Bronchial epithelial cell (primary cell): ENCODE data around the gene VRK3. TPM values are rescaled to one million over a fixed set of nuclear protein-coding genes. Genes with fewer than 3 reads are reported as not detected.

Source experiments
- DNase-seq: peaks from one replicate; pipeline ENCODE4 v3.0.0-alpha.2; 2010; ENCODE audit warnings: low read depth
- FAIRE-seq: peaks from 2 replicates; lab custom pipeline; 2011; peaks lifted over from hg19 to GRCh38; lab: Jason Lieb, UNC
- H3K27me3 ChIP-seq: 2 replicates; pipeline ENCODE4 v1.5.1; 2011; ENCODE audit warnings: low read length; ENCODE audit not compliant: control insufficient read depth, insufficient read depth
- H3K36me3 ChIP-seq: 2 replicates; pipeline ENCODE4 v1.5.1; 2011; ENCODE audit warnings: low read length; ENCODE audit not compliant: control insufficient read depth, insufficient read depth
- H3K4me3 ChIP-seq: 2 replicates; pipeline ENCODE4 v1.5.1; 2011; ENCODE audit warnings: mild to moderate bottlenecking, low read depth, low read length, control low read depth
- total RNA-seq: library from RNA; depleted of rRNA; stranded (reverse); fragments of >200 nt; gene quantifications from 2 replicates; pipeline ENCODE4 v1.2.1, GENCODE V29; 2014
- TF ChIP-seq, protein P1 (sequence below): IDR thresholded peaks from 2 replicates; pipeline ENCODE4 v1.5.1; 2011; ENCODE audit warnings: mild to moderate bottlenecking, moderate library complexity, low read length, control low read depth, inconsistent platforms; ENCODE audit not compliant: insufficient read depth, severe bottlenecking

The VRK3 gene
- total RNA-seq, 1 donor from 2014 or later = 14.5 TPM

GRCh38 chr19:50008532-50008931 lies 16.6 kb downstream of the VRK3 start:
- no peak for FAIRE-seq

GRCh38 chr19:50007947-50008346 lies 17.2 kb downstream of the VRK3 start:
- no peak for FAIRE-seq
- no peak for DNase-seq
- Histone ChIP-seq H3K4me3 (no peak overlapping the region), H3K36me3 (peaks cover 25% of the 10 kb centered on the region), H3K27me3 (no peaks in the 10 kb centered on the region)
- TF ChIP-seq, protein P1, sequence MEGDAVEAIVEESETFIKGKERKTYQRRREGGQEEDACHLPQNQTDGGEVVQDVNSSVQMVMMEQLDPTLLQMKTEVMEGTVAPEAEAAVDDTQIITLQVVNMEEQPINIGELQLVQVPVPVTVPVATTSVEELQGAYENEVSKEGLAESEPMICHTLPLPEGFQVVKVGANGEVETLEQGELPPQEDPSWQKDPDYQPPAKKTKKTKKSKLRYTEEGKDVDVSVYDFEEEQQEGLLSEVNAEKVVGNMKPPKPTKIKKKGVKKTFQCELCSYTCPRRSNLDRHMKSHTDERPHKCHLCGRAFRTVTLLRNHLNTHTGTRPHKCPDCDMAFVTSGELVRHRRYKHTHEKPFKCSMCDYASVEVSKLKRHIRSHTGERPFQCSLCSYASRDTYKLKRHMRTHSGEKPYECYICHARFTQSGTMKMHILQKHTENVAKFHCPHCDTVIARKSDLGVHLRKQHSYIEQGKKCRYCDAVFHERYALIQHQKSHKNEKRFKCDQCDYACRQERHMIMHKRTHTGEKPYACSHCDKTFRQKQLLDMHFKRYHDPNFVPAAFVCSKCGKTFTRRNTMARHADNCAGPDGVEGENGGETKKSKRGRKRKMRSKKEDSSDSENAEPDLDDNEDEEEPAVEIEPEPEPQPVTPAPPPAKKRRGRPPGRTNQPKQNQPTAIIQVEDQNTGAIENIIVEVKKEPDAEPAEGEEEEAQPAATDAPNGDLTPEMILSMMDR = no peak

More at GRCh38 chr19:50008532-50008931, 16.6 kb downstream of the VRK3 start:
- DNase-seq = no peak
- TF ChIP-seq, protein P1 = peak; percentile 12
- no peaks in the 10 kb centered on the region for H3K27me3 ChIP-seq
- H3K36me3 ChIP-seq = peaks cover 24% of the 10 kb centered on the region
- H3K4me3 ChIP-seq = no peak overlapping the region

GRCh38 chr19:50007170-50007569 lies 18.0 kb downstream of the VRK3 start:
- peaks cover 29% of the 10 kb centered on the region for H3K36me3 ChIP-seq
- H3K4me3 ChIP-seq = no peak overlapping the region
- FAIRE-seq = no peak
- H3K27me3 ChIP-seq = no peaks in the 10 kb centered on the region
- TF ChIP-seq, protein P1 = no peak
- DNase-seq = no peak

DNA sequence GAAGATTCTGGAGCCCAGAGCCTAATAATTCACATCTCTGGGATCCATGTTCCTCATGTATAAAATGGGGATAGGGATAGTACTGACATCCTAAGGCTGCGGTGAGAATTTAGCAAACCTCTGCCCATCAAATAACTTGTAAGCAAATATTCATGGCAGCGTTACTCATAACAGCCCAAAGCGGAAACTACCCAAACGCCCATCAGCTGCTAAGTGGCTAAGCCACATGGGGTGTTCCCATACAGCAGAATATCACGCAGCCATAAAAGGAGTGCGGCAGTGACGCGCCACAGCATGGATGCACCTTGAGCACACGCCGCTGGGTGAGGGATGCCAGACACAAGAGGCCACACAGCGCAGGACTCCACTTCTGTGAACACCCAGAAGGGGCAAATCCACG lies 19.7 kb downstream of the VRK3 start:
- FAIRE-seq (no peak), DNase-seq (no peak)
- H3K27me3 ChIP-seq = no peaks in the 10 kb centered on the region
- TF ChIP-seq, protein P1 = no peak
- H3K4me3 ChIP-seq = no peak overlapping the region
- H3K36me3 ChIP-seq = peaks cover 36% of the 10 kb centered on the region

- TF ChIP-seq, protein P1 = no peak
- H3K4me3 ChIP-seq = no peak overlapping the region
- DNase-seq (peak; percentile 91), FAIRE-seq (no peak)
- H3K36me3 ChIP-seq = peaks cover 46% of the 10 kb centered on the region
- H3K27me3 ChIP-seq = no peaks in the 10 kb centered on the region
Measured at GRCh38 chr19:50003810-50004419, 21.3 kb downstream of the VRK3 start.
